ENCODE data around the gene RCL1. TPM values are rescaled to one million over a fixed set of nuclear protein-coding genes. Genes with fewer than 3 reads are reported as not detected.

Gene RCL1
- total RNA-seq, 1 experiment from 2014 or later = 31.2 TPM

GRCh38 chr9:4866239-4866969 lies 73.7 kb downstream of the RCL1 start:
- Histone ChIP-seq H3K27ac (ENCODE audit: low read depth, low read length, poor library complexity, severe bottlenecking) (no peak overlapping the region), H3K4me1 (ENCODE audit: insufficient read depth, low read length, poor library complexity, severe bottlenecking) (no peaks in the 10 kb centered on the region), H3K36me3 (ENCODE audit: insufficient read depth, low read length, poor library complexity, severe bottlenecking) (no peaks in the 10 kb centered on the region), H3K27me3 (replicated peaks; ENCODE audit: insufficient read depth, low read depth, low read length, poor library complexity) (no peaks in the 10 kb centered on the region), H3K9me3 (ENCODE audit: low read depth, low read length, poor library complexity, severe bottlenecking) (no peaks in the 10 kb centered on the region), H3K4me3 (ENCODE audit: low read depth, low read length, poor library complexity, severe bottlenecking) (no peak overlapping the region)
- BruUV-seq (replicated peaks) = no TSS peak
- ChIA-PET CTCF (no interaction called here), POLR2A (ENCODE audit: low non-redundant PET) (no interaction called here)
- TF ChIP-seq CTCF (conservative IDR thresholded peaks at IDR 0.05; ENCODE audit: low read depth, low read length) = no peak
- intact Hi-C loops (cut with micrococcal nuclease; ENCODE audit: unreplicated experiment) = no loop called here
- DNase-seq (ENCODE audit: low spot score) = no peak

GRCh38 chr9:4873066-4873465 lies 80.3 kb downstream of the RCL1 start:
- DNase-seq (ENCODE audit: low spot score) = no peak
- TF ChIP-seq EZH2 (IDR thresholded peaks at IDR 0.05; ENCODE audit: borderline replicate concordance, low read depth, low read length, poor library complexity, severe bottlenecking) (no peak), CTCF (conservative IDR thresholded peaks at IDR 0.05; ENCODE audit: low read depth, low read length) (no peak)
- BruUV-seq (replicated peaks) = no TSS peak
- ChIA-PET CTCF (no interaction called here), POLR2A (ENCODE audit: low non-redundant PET) (no interaction called here)
- no peak overlapping the region for H3K27ac ChIP-seq (ENCODE audit: low read depth, low read length, poor library complexity, severe bottlenecking)
- no peaks in the 10 kb centered on the region for H3K36me3 ChIP-seq (ENCODE audit: insufficient read depth, low read length, poor library complexity, severe bottlenecking)
- H3K4me3 ChIP-seq (ENCODE audit: low read depth, low read length, poor library complexity, severe bottlenecking) = no peak overlapping the region
- no peaks in the 10 kb centered on the region for H3K9me3 ChIP-seq (ENCODE audit: low read depth, low read length, poor library complexity, severe bottlenecking)
- H3K27me3 ChIP-seq (replicated peaks; ENCODE audit: insufficient read depth, low read depth, low read length, poor library complexity) = no peaks in the 10 kb centered on the region
- intact Hi-C loops (cut with micrococcal nuclease; ENCODE audit: unreplicated experiment) = no loop called here
- no peaks in the 10 kb centered on the region for H3K4me1 ChIP-seq (ENCODE audit: insufficient read depth, low read length, poor library complexity, severe bottlenecking)

DNA sequence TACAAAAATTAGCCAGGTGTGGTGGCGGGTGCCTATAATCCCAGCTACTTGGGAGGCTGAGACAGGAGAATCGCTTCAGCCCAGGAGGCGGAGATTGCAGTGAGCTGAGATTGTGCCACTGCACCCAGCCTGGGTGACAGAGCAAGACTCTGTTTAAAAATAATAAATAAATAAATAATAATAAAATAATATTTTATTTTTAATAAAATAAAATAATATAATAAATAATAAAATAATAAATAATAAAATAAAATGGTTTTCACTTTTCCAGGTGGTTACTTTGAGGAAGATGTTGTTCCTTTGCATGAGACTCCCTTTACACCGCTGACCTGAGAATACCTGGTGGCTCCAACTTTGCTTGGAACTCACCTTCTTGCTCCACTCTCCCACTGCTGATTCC lies 82.8 kb downstream of the RCL1 start:
- CTCF ChIA-PET = no interaction called here
- Histone ChIP-seq H3K9me3 (ENCODE audit: low read depth, low read length, poor library complexity, severe bottlenecking) (no peaks in the 10 kb centered on the region), H3K36me3 (ENCODE audit: insufficient read depth, low read length, poor library complexity, severe bottlenecking) (no peaks in the 10 kb centered on the region), H3K4me3 (ENCODE audit: low read depth, low read length, poor library complexity, severe bottlenecking) (no peak overlapping the region), H3K4me1 (ENCODE audit: insufficient read depth, low read length, poor library complexity, severe bottlenecking) (no peaks in the 10 kb centered on the region), H3K27ac (ENCODE audit: low read depth, low read length, poor library complexity, severe bottlenecking) (no peak overlapping the region), H3K27me3 (replicated peaks; ENCODE audit: insufficient read depth, low read depth, low read length, poor library complexity) (no peaks in the 10 kb centered on the region)
- intact Hi-C loops (cut with micrococcal nuclease; ENCODE audit: unreplicated experiment) = no loop called here
- DNase-seq (ENCODE audit: low spot score) = no peak
- POLR2A ChIA-PET (ENCODE audit: low non-redundant PET) = no interaction called here
- no peak for TF ChIP-seq CTCF (conservative IDR thresholded peaks at IDR 0.05; ENCODE audit: low read depth, low read length)
- TF ChIP-seq EZH2 (IDR thresholded peaks at IDR 0.05; ENCODE audit: borderline replicate concordance, low read depth, low read length, poor library complexity, severe bottlenecking) = no peak
- BruUV-seq (replicated peaks) = no TSS peak

All from A673 (cell line).